Nephron (organoid): ENCODE data around the gene PCNX4.

Experiments
- H3K27ac Mint-ChIP-seq, 3 experiments: 2 replicates each; pipeline ENCODE4 v1.8.0; 2020; ENCODE audit warnings: mixed read lengths in 3 of 3, mild to moderate bottlenecking in 2 of 3, moderate library complexity in 1 of 3
- H3K27me3 Mint-ChIP-seq: 2 replicates; pipeline ENCODE4 v1.8.0; 2021; ENCODE audit warnings: low read depth, mild to moderate bottlenecking, moderate library complexity, mixed read lengths
- H3K36me3 Mint-ChIP-seq: 2 replicates; pipeline ENCODE4 v1.8.0; 2020; ENCODE audit warnings: low read depth, mixed read lengths
- H3K4me1 Mint-ChIP-seq: 2 replicates; pipeline ENCODE4 v1.8.0; 2020; ENCODE audit warnings: mixed read lengths
- H3K4me3 Mint-ChIP-seq, 3 experiments: 2 replicates each; pipeline ENCODE4 v1.8.0; 2020; ENCODE audit warnings: mild to moderate bottlenecking in 3 of 3, mixed read lengths in 3 of 3, moderate library complexity in 2 of 3
- H3K9me3 Mint-ChIP-seq: 2 replicates; pipeline ENCODE4 v1.8.0; 2020; ENCODE audit warnings: mixed read lengths
- TF ChIP-seq, protein P1 (sequence below), 3 experiments: fragments of 200-600 bp; sonication (generic); IDR thresholded peaks; one replicate each; pipeline ENCODE4 v1.5.0; 2021; ENCODE audit warnings: antibody characterized with exemption in 3 of 3; ENCODE audit not compliant: unreplicated experiment in 3 of 3

The PCNX4 gene

GRCh38 chr14:60212503-60213371 is 121.0 kb downstream of the PCNX4 start:
- Mint-ChIP-seq H3K4me1 (peaks cover 7% of the 10 kb centered on the region), H3K9me3 (no peaks in the 10 kb centered on the region), H3K27me3 (no peaks in the 10 kb centered on the region), H3K4me3 (no peak overlapping the region), H3K27ac (no peak overlapping the region), H3K36me3 (no peaks in the 10 kb centered on the region)
- TF ChIP-seq, protein P1, sequence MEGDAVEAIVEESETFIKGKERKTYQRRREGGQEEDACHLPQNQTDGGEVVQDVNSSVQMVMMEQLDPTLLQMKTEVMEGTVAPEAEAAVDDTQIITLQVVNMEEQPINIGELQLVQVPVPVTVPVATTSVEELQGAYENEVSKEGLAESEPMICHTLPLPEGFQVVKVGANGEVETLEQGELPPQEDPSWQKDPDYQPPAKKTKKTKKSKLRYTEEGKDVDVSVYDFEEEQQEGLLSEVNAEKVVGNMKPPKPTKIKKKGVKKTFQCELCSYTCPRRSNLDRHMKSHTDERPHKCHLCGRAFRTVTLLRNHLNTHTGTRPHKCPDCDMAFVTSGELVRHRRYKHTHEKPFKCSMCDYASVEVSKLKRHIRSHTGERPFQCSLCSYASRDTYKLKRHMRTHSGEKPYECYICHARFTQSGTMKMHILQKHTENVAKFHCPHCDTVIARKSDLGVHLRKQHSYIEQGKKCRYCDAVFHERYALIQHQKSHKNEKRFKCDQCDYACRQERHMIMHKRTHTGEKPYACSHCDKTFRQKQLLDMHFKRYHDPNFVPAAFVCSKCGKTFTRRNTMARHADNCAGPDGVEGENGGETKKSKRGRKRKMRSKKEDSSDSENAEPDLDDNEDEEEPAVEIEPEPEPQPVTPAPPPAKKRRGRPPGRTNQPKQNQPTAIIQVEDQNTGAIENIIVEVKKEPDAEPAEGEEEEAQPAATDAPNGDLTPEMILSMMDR (IDR thresholded peaks at IDR 0.05; ENCODE audit: unreplicated experiment in 3 of 3): no peak

GRCh38 chr14:60214003-60214402 is 122.3 kb downstream of the PCNX4 start:
- H3K4me3 Mint-ChIP-seq: no peak overlapping the region
- no peak overlapping the region for H3K27ac Mint-ChIP-seq
- no peaks in the 10 kb centered on the region for H3K9me3 Mint-ChIP-seq
- H3K27me3 Mint-ChIP-seq: no peaks in the 10 kb centered on the region
- H3K4me1 Mint-ChIP-seq: peaks cover 7% of the 10 kb centered on the region
- H3K36me3 Mint-ChIP-seq: no peaks in the 10 kb centered on the region
- TF ChIP-seq, protein P1 (IDR thresholded peaks at IDR 0.05; ENCODE audit: unreplicated experiment in 3 of 3): no peak

DNA sequence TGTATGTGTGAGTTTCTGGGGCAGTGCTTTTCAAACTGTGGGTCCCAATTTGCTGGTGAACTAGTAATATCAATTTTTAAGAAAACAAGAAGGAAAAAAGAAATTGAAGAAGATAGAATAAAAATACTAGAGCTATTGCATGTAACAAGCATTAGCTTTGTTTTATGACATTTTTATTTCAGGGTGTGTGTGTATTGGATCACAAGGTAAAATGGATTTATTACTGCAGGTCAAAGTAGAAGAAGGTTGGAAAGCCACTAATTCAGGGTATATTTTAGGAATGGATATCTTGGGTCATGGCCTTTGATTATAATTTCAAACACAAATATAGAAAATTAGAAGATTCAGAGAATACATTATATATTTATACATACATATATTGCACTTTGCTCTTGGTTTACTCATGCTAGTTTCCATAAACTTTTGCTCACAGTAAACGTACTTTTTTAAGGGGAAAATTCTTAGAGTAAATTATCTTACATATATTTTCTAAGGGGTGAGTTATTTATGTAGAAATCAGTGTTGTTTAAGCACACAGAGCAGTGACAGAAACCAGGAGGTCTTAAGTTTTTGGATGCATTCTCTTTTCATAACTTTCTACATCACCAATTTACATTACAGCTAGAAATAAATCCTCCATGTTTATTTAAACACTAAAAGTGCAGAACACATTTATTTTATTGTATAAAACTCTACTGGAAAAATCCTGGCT is 122.8 kb downstream of the PCNX4 start:
- no peak overlapping the region for H3K4me3 Mint-ChIP-seq
- H3K36me3 Mint-ChIP-seq: no peaks in the 10 kb centered on the region
- no peaks in the 10 kb centered on the region for H3K27me3 Mint-ChIP-seq
- H3K9me3 Mint-ChIP-seq: no peaks in the 10 kb centered on the region
- TF ChIP-seq, protein P1 (IDR thresholded peaks at IDR 0.05; ENCODE audit: unreplicated experiment in 3 of 3): no peak
- H3K4me1 Mint-ChIP-seq: peaks cover 7% of the 10 kb centered on the region
- no peak overlapping the region for H3K27ac Mint-ChIP-seq

DNA sequence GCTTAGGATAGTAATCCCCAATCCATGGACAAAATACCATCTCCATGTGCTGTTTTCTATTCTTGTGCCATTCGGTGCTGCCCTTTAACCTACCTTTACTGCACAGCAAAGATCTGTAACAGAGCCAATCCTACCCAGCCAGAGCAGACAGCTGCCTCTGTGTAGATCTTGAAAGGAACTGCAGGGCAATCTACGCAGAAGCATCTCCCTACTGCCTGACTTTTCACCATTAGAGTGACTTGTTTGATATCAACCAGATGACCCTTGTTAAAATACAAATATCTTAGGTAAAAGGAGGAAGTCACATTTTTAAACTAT is 123.4 kb downstream of the PCNX4 start:
- peaks cover 7% of the 10 kb centered on the region for H3K4me1 Mint-ChIP-seq
- no peaks in the 10 kb centered on the region for H3K9me3 Mint-ChIP-seq
- TF ChIP-seq, protein P1 (IDR thresholded peaks at IDR 0.05; ENCODE audit: unreplicated experiment in 3 of 3): no peak
- no peaks in the 10 kb centered on the region for H3K36me3 Mint-ChIP-seq
- H3K4me3 Mint-ChIP-seq: no peak overlapping the region
- H3K27me3 Mint-ChIP-seq: no peaks in the 10 kb centered on the region
- H3K27ac Mint-ChIP-seq: no peak overlapping the region

DNA sequence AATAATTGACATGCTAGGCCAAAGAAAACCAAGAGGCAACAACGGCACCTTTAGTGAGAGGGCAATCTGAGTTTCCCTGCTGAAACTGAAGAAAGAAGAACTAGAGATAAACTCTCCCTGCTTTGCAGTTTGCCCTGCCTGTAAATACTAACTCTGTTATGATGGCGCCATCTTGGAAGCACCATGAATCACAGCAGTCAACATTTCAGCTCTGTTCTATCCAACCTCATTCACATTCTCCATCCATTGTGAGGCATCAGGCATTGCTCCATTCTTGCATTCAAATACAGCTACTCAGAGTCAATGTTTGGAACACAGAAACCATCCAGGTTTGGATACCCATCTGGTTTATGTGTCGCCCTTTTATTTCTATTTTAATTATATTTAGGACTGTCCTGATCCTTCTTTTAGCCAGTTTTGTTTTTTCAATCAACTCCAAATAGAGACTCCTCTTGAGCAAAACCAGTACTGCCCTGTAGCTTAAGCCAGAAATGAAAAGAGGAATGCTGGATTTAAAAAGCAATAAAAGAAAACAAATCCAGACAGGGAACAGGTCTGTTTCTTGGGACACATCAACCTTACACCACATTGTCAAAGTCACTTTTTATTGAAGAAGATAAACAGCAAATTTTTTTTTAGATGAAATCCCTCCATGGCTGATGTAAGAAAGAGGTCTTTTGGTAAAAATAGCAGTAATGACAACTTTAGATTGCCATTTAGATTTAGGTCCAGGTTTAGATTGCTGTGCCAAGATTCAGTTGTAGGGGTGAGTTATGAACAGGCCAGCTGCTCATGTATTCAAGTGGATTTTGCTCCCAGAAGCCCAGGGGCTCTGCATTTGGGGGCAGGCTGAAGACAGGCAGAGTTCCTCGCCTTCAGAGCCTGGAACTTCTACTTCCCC is 124.0 kb downstream of the PCNX4 start:
- H3K9me3 Mint-ChIP-seq: no peaks in the 10 kb centered on the region
- no peaks in the 10 kb centered on the region for H3K36me3 Mint-ChIP-seq
- peaks cover 7% of the 10 kb centered on the region for H3K4me1 Mint-ChIP-seq
- TF ChIP-seq, protein P1 (IDR thresholded peaks at IDR 0.05; ENCODE audit: unreplicated experiment in 3 of 3): no peak
- no peak overlapping the region for H3K27ac Mint-ChIP-seq
- no peaks in the 10 kb centered on the region for H3K27me3 Mint-ChIP-seq
- no peak overlapping the region for H3K4me3 Mint-ChIP-seq
